B cell (primary cell): ENCODE measurements around the gene MVK. TPM values are rescaled to one million over a fixed set of nuclear protein-coding genes. Genes with fewer than 3 reads are reported as not detected.

Experiments used
- ATAC-seq: fragments of 200-7000 bp; cut with Tn5 transposase; one replicate; pipeline ENCODE4 v1.10.0; 2021; ENCODE audit warnings: low read depth, mild to moderate bottlenecking, moderate number of reproducible peaks, moderate library complexity
- CTCF ChIA-PET: fragments of 350-600 bp; sonication (Branson Sonifier 250); formaldehyde crosslinking; loops from one replicate; lab custom pipeline; 2021; ENCODE audit warnings: antibody characterized with exemption, inconsistent platforms; lab: Charles Lee
- POLR2A ChIA-PET: fragments of 350-600 bp; sonication (Branson Sonifier 250); formaldehyde crosslinking; loops from one replicate; lab custom pipeline; 2021; ENCODE audit warnings: antibody characterized with exemption; lab: Charles Lee
- DNase-seq: peaks from one replicate; pipeline ENCODE4 v3.0.0; 2013
- H2AFZ ChIP-seq: 2 replicates; pipeline ENCODE4 v1.6.1; 2012; ENCODE audit warnings: mild to moderate bottlenecking, low read depth, low read length; ENCODE audit not compliant: insufficient read depth, poor library complexity, severe bottlenecking
- H3K27ac ChIP-seq, 2 donors: 1 replicate in 1 of 2; 2 replicates in 1 of 2; pipeline ENCODE4 v1.5.1; 2012 to 2013; ENCODE audit warnings: low read length in 2 of 2, mild to moderate bottlenecking in 2 of 2, moderate library complexity in 1 of 2
- H3K27me3 ChIP-seq, 4 experiments: fragments of 200-600 bp in 1 of 4; sonication (generic) in 1 of 4; replicated peaks in 1 of 4; 1 replicate in 2 of 4; 2 replicates in 2 of 4; pipeline versions ENCODE4 v1.6.1 to v1.7.0; 2013 to 2016; ENCODE audit warnings: low read length in 3 of 4, mild to moderate bottlenecking in 2 of 4, mixed read lengths in 1 of 4, moderate library complexity in 1 of 4; ENCODE audit not compliant: insufficient read depth in 4 of 4, control insufficient read depth in 3 of 4; ENCODE audit errors: control extremely low read depth in 1 of 4
- H3K36me3 ChIP-seq, 2 experiments: replicated peaks in 1 of 2; 1 replicate in 1 of 2; 2 replicates in 1 of 2; pipeline versions ENCODE4 v1.6.1 to v1.7.1; 2013; ENCODE audit warnings: low read length in 1 of 2; ENCODE audit not compliant: insufficient read depth in 2 of 2, control insufficient read depth in 1 of 2; ENCODE audit errors: control extremely low read depth in 1 of 2, extremely low read depth in 1 of 2
- H3K4me1 ChIP-seq, 2 donors: fragments of 200-600 bp in 1 of 2; sonication (generic) in 1 of 2; 1 replicate in 1 of 2; 2 replicates in 1 of 2; pipeline versions ENCODE4 v1.5.1 to v1.6.1; 2013 to 2017; ENCODE audit warnings: low read length in 2 of 2; ENCODE audit not compliant: control insufficient read depth in 2 of 2, insufficient read depth in 2 of 2
- H3K4me2 ChIP-seq: replicated peaks from 2 replicates; pipeline ENCODE3; 2012; ENCODE audit warnings: mild to moderate bottlenecking, low read depth, low read length; ENCODE audit not compliant: poor library complexity, severe bottlenecking
- H3K4me3 ChIP-seq, 5 experiments: fragments of 200-600 bp in 1 of 5; sonication (generic) in 1 of 5; 1 replicate in 3 of 5; 2 replicates in 2 of 5; pipeline versions ENCODE4 v1.5.1 to v1.7.0; 2011 to 2016; ENCODE audit warnings: low read length in 4 of 5, mild to moderate bottlenecking in 4 of 5, low read depth in 2 of 5, control low read depth in 1 of 5, moderate library complexity in 1 of 5; ENCODE audit not compliant: insufficient read depth in 1 of 5; ENCODE audit errors: control extremely low read depth in 1 of 5, extremely low read depth in 1 of 5
- H3K79me2 ChIP-seq: fragments of 200-600 bp; sonication (generic); one replicate; pipeline ENCODE4 v1.6.0; 2016; ENCODE audit warnings: low read length; ENCODE audit not compliant: control insufficient read depth, insufficient read depth
- H3K9ac ChIP-seq: fragments of 200-600 bp; sonication (generic); 2 replicates; pipeline ENCODE4 v1.6.1; 2017; ENCODE audit warnings: mild to moderate bottlenecking, low read length, moderate library complexity
- H3K9me3 ChIP-seq, 3 donors: one replicate each; pipeline versions ENCODE4 v1.6.1 to v1.7.1; 2013; ENCODE audit warnings: low read length in 2 of 3; ENCODE audit not compliant: control insufficient read depth in 2 of 3, insufficient read depth in 1 of 3; ENCODE audit errors: control extremely low read depth in 1 of 3
- H4K20me1 ChIP-seq: 2 replicates; pipeline ENCODE4 v1.6.0; 2012; ENCODE audit warnings: mild to moderate bottlenecking, low read length; ENCODE audit not compliant: insufficient read depth, control insufficient read depth, poor library complexity, severe bottlenecking
- H3K27ac Mint-ChIP-seq: one replicate; pipeline ENCODE4 v1.8.0; 2021; ENCODE audit warnings: mixed read lengths
- H3K27me3 Mint-ChIP-seq: one replicate; pipeline ENCODE4 v1.8.0; 2021; ENCODE audit warnings: mixed read lengths
- H3K4me1 Mint-ChIP-seq: one replicate; pipeline ENCODE4 v1.8.0; 2021; ENCODE audit warnings: mixed read lengths
- H3K4me3 Mint-ChIP-seq: one replicate; pipeline ENCODE4 v1.8.0; 2021; ENCODE audit warnings: mixed read lengths
- H3K9me3 Mint-ChIP-seq: one replicate; pipeline ENCODE4 v1.8.0; 2022; ENCODE audit warnings: mixed read lengths; ENCODE audit not compliant: insufficient read depth
- EZH2 ChIP-seq: IDR thresholded peaks from 2 replicates; pipeline ENCODE4 v1.6.1; 2012; ENCODE audit warnings: borderline replicate concordance, low read depth, mild to moderate bottlenecking, moderate library complexity, low read length; ENCODE audit not compliant: insufficient read depth, poor library complexity, severe bottlenecking
- WGBS: methylation state at CpG from one replicate; pipeline ENCODE4 v1.1.5; 2013; ENCODE audit warnings: missing lambda C conversion rate; ENCODE audit not compliant: insufficient coverage; 5-methylcytosine and 5-hydroxymethylcytosine counted together
- intact Hi-C: fragments of 100-400 bp; cut with micrococcal nuclease; formaldehyde crosslinking; loops from one replicate; pipeline ENCODE4 v1.10.0; 2022
- polyA plus RNA-seq: library from polyadenylated mRNA; depleted of rRNA; stranded (reverse); fragments of >200 nt; gene quantifications from 2 replicates; pipeline ENCODE4 v1.2.3, GENCODE V29; 2012
- total RNA-seq, 2 donors: library from RNA; stranded (reverse); fragments of 120-200 nt in 1 of 2; gene quantifications; 1 replicate in 1 of 2; 2 replicates in 1 of 2; pipeline versions ENCODE4 v1.2.3 to v1.2.4, GENCODE V29; 2013 to 2022
- TF ChIP-seq, protein P1 (sequence below): fragments of 200-600 bp; IDR thresholded peaks from one replicate; pipeline ENCODE4 v1.8.0; 2022; ENCODE audit warnings: antibody characterized with exemption, mild to moderate bottlenecking

Gene MVK
- total and polyA plus RNA-seq, 2 donors (not counting 1 experiment from before 2014, with no cell fraction given): 12.1 to 12.5 TPM

DNA sequence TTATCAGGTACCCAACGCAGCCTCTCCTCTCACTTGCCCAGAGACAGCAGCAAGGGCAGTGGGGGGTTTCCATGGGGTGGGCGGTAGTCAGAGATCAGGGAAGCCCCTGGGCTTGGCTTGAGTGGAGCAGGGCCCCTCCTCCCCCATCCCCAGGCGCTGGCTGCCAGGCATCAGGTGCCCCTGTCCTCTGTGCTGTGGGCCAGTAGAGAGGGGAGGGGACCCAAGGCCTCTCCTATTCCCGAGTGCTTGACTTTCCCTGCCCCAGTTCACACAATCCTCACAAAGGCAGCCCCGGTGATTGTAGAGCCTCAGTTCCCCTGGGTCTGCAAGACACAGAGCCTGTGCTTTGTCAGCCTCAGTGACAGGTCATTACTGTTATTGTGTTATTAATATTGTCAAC is 57.7 kb downstream of the MVK start:
- Histone ChIP-seq H3K4me3 (no peak overlapping the region), H3K4me2 (no peak overlapping the region), H3K27ac (no peak overlapping the region), H3K9ac (no peak overlapping the region), H3K36me3 (no peaks in the 10 kb centered on the region), H2AFZ (no peak overlapping the region), H3K27me3 (peaks cover 0 to 12% (median 5%) of the 10 kb centered on the region in 4 experiments), H3K9me3 (peaks cover 0 to 8% (median 0%) of the 10 kb centered on the region in 3 donors), H3K79me2 (no peaks in the 10 kb centered on the region), H3K4me1 (no peaks in the 10 kb centered on the region), H4K20me1 (no peaks in the 10 kb centered on the region)
- Mint-ChIP-seq H3K4me3 (no peak overlapping the region), H3K27me3 (peaks cover 34% of the 10 kb centered on the region), H3K4me1 (no peaks in the 10 kb centered on the region), H3K9me3 (peaks cover 2% of the 10 kb centered on the region), H3K27ac (no peak overlapping the region)
- no peak for ATAC-seq
- CTCF ChIA-PET: no interaction called here
- intact Hi-C loops: no loop called here
- no peak for TF ChIP-seq EZH2
- TF ChIP-seq, protein P1, sequence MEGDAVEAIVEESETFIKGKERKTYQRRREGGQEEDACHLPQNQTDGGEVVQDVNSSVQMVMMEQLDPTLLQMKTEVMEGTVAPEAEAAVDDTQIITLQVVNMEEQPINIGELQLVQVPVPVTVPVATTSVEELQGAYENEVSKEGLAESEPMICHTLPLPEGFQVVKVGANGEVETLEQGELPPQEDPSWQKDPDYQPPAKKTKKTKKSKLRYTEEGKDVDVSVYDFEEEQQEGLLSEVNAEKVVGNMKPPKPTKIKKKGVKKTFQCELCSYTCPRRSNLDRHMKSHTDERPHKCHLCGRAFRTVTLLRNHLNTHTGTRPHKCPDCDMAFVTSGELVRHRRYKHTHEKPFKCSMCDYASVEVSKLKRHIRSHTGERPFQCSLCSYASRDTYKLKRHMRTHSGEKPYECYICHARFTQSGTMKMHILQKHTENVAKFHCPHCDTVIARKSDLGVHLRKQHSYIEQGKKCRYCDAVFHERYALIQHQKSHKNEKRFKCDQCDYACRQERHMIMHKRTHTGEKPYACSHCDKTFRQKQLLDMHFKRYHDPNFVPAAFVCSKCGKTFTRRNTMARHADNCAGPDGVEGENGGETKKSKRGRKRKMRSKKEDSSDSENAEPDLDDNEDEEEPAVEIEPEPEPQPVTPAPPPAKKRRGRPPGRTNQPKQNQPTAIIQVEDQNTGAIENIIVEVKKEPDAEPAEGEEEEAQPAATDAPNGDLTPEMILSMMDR: no peak
- POLR2A ChIA-PET: no interaction called here
- WGBS: 50% methylated on average over 1 of the region's 5 CpGs
- DNase-seq: no peak

DNA sequence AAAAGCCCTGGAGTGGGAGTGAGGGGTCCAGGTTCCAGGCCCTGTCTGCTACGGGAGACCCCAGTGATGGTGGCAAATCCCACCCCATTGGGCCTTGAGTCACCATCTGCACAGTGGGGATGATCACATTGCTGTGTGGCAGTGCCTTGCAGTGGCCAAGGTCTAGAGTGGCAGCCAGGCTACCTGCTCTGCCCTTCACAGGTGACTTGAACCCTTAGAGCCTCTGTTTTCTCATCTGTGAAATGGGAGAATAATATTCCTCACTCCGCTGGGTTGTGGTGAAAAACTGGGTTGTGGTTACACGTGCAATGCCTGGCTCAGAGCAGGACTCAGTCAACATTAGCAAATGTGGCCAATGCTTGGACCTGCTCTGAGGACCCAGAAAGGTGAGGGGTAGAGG is 58.2 kb downstream of the MVK start:
- Histone ChIP-seq H3K9me3 (peaks cover 0 to 8% (median 0%) of the 10 kb centered on the region in 3 donors), H3K9ac (no peak overlapping the region), H3K4me1 (no peaks in the 10 kb centered on the region), H3K4me2 (no peak overlapping the region), H4K20me1 (no peaks in the 10 kb centered on the region), H3K79me2 (no peaks in the 10 kb centered on the region), H2AFZ (no peak overlapping the region), H3K36me3 (no peaks in the 10 kb centered on the region), H3K27ac (no peak overlapping the region), H3K4me3 (no peak overlapping the region), H3K27me3 (peaks cover 0 to 12% (median 5%) of the 10 kb centered on the region in 4 experiments)
- Mint-ChIP-seq H3K27ac (no peak overlapping the region), H3K4me3 (no peak overlapping the region), H3K27me3 (peaks cover 33% of the 10 kb centered on the region), H3K9me3 (peaks cover 2% of the 10 kb centered on the region), H3K4me1 (no peaks in the 10 kb centered on the region)
- intact Hi-C loops: no loop called here
- ATAC-seq: no peak
- POLR2A ChIA-PET: no interaction called here
- DNase-seq: no peak
- 83% methylated on average over 3 of the region's 3 CpGs for WGBS
- no peak for TF ChIP-seq EZH2
- TF ChIP-seq, protein P1: no peak
- CTCF ChIA-PET: interaction anchor here (1.3 kb wide), 1 partner anchor 34 kb away, joined by 4 read pairs; no protein-coding TSS in a partner anchor
